K562 (cell line): ENCODE results near the gene C17orf114.

Source experiments
- ATAC-seq: fragments of 200-7000 bp; cut with Tn5 transposase; 3 replicates; pipeline ENCODE4 v1.9.1; 2020; ENCODE audit warnings: moderate library complexity
- BruUV-seq: library from RNA; stranded (reverse); fragments of 400-500 nt; replicated peaks from 2 replicates; lab custom pipeline; 2021; lab: Mats Ljungman, UMichigan
- CTCF ChIA-PET: fragments of 300-600 bp; formaldehyde crosslinking; extraction: SDS; loops from one replicate; lab custom pipeline; 2021; ENCODE audit warnings: low intra/inter-chr PET ratio; lab: Yijun Ruan, JAX
- POLR2A ChIA-PET: fragments of 300-600, 350-650 bp; sonication (Branson Sonifier 250); formaldehyde crosslinking; extraction: SDS; loops from one replicate; lab custom pipeline; 2021; ENCODE audit warnings: antibody characterized with exemption, inconsistent platforms; lab: Yijun Ruan, JAX
- DNase-seq, 4 experiments: peaks; one replicate each; pipeline versions ENCODE4 v3.0.0 to v3.0.0-alpha.2; 2011 to 2018; ENCODE audit warnings: low spot score in 3 of 4, mixed read lengths in 3 of 4; ENCODE audit errors: extremely low read depth in 1 of 4
- FAIRE-seq: peaks from 2 replicates; lab custom pipeline; 2011; peaks lifted over from hg19 to GRCh38; lab: Jason Lieb, UNC
- H2AFZ ChIP-seq: 2 replicates; pipeline ENCODE4 v1.6.0; 2011; ENCODE audit warnings: low read depth, low read length, control low read depth, inconsistent platforms
- H3K27ac ChIP-seq: fragments of 200-600 bp; 3 replicates; pipeline ENCODE4 v1.8.0; 2011; ENCODE audit warnings: low read depth, mild to moderate bottlenecking, control low read depth, inconsistent platforms, low read length, moderate library complexity, mixed read lengths; ENCODE audit errors: extremely low read depth
- H3K27me3 ChIP-seq, 2 experiments: fragments of 300-600 bp in 1 of 2; 2 replicates in 1 of 2; 3 replicates in 1 of 2; pipeline versions ENCODE4 v1.6.0 to v1.8.0; 2011; ENCODE audit warnings: inconsistent platforms in 2 of 2, low read length in 2 of 2, mild to moderate bottlenecking in 1 of 2, mixed read lengths in 1 of 2, moderate library complexity in 1 of 2; ENCODE audit not compliant: control insufficient read depth in 2 of 2, insufficient read depth in 2 of 2
- H3K36me3 ChIP-seq: fragments of 300-600 bp; 3 replicates; pipeline ENCODE4 v1.8.0; 2011; ENCODE audit warnings: mild to moderate bottlenecking, low read length, inconsistent platforms; ENCODE audit not compliant: control insufficient read depth, insufficient read depth
- H3K4me1 ChIP-seq, 2 experiments: fragments of 200-600 bp in 1 of 2; replicated peaks in 1 of 2; 2 replicates in 1 of 2; 3 replicates in 1 of 2; pipeline versions ENCODE4 v1.5.1 to v1.8.0; 2011; ENCODE audit warnings: inconsistent platforms in 2 of 2, low read length in 2 of 2, mild to moderate bottlenecking in 1 of 2, mixed read lengths in 1 of 2, moderate library complexity in 1 of 2; ENCODE audit not compliant: control insufficient read depth in 2 of 2, insufficient read depth in 2 of 2
- H3K4me2 ChIP-seq: 2 replicates; pipeline ENCODE4 v1.6.1; 2011; ENCODE audit warnings: low read length, control low read depth, inconsistent platforms, mixed read lengths; ENCODE audit not compliant: insufficient read depth
- H3K4me3 ChIP-seq: fragments of 200-600 bp; sonication (generic), shearing (Covaris generic); 2 replicates; pipeline ENCODE4 v1.5.1; 2016; ENCODE audit warnings: control low read depth, inconsistent platforms
- H3K79me2 ChIP-seq: fragments of 200-600 bp; 3 replicates; pipeline ENCODE4 v1.8.0; 2011; ENCODE audit warnings: low read length, inconsistent platforms; ENCODE audit not compliant: control insufficient read depth, insufficient read depth
- H3K9ac ChIP-seq, 2 experiments: 2 replicates each; pipeline versions ENCODE4 v1.6.0 to v1.6.1; 2011; ENCODE audit warnings: low read depth in 2 of 2, low read length in 2 of 2, control low read depth in 1 of 2, inconsistent platforms in 1 of 2, mild to moderate bottlenecking in 1 of 2, mixed read lengths in 1 of 2; ENCODE audit not compliant: insufficient read depth in 1 of 2
- H3K9me1 ChIP-seq: one replicate; pipeline ENCODE4 v1.6.0; 2011; ENCODE audit warnings: inconsistent platforms, mild to moderate bottlenecking, low read length, moderate library complexity; ENCODE audit not compliant: control insufficient read depth, insufficient read depth
- H3K9me3 ChIP-seq: replicated peaks from 2 replicates; pipeline ENCODE4 v1.5.1; 2011; ENCODE audit warnings: low read depth, low read length, inconsistent platforms; ENCODE audit not compliant: control insufficient read depth, insufficient read depth
- H4K20me1 ChIP-seq: replicated peaks from 2 replicates; pipeline ENCODE4 v1.6.1; 2011; ENCODE audit warnings: low read length, inconsistent platforms, mixed read lengths; ENCODE audit not compliant: control insufficient read depth, insufficient read depth
- MLX ChIP-seq, 2 experiments: fragments of 450-650 bp in 1 of 2; sonication (generic) in 1 of 2; formaldehyde crosslinking; conservative IDR thresholded peaks; 2 replicates each; pipeline versions ENCODE4 v1.4.0 to v1.8.1; 2020 to 2022; ENCODE audit warnings: mild to moderate bottlenecking in 1 of 2, missing genetic modification reagents in 1 of 2
- NCOR1 ChIP-seq: fragments of 450-650 bp; IDR thresholded peaks from 2 replicates; pipeline ENCODE4 v1.6.1; 2016; ENCODE audit warnings: mild to moderate bottlenecking, moderate library complexity
- PRMT5 ChIP-seq: sonication (generic); formaldehyde crosslinking; IDR thresholded peaks from 2 replicates; pipeline ENCODE4 v1.5.0; 2020; ENCODE audit warnings: missing genetic modification reagents
- ZKSCAN8 ChIP-seq: fragments of 200-800 bp; sonication (Bioruptor generic); IDR thresholded peaks from 2 replicates; pipeline ENCODE4 v1.6.1; 2016; ENCODE audit warnings: missing genetic modification characterization, missing compliant biosample characterization
- ZNF121 ChIP-seq: sonication (generic); formaldehyde crosslinking; conservative IDR thresholded peaks from 2 replicates; pipeline ENCODE4 v1.8.0; 2022; ENCODE audit warnings: missing genetic modification reagents
- ZNF184 ChIP-seq: sonication (generic); formaldehyde crosslinking; IDR thresholded peaks from 2 replicates; pipeline ENCODE4 v1.5.0; 2020; ENCODE audit warnings: missing genetic modification reagents
- ZNF253 ChIP-seq: fragments of 250-450 bp; sonication (Bioruptor Pico); conservative IDR thresholded peaks from 2 replicates; pipeline ENCODE4 v1.6.1; 2021; ENCODE audit warnings: mild to moderate bottlenecking
- WGBS: fragments of 100-300 bp; shearing (Covaris generic); methylation state at CpG from one replicate; pipeline ENCODE4 v1.1.6; 2016; ENCODE audit warnings: low coverage, mixed read lengths; ENCODE audit not compliant: insufficient coverage; ENCODE audit errors: missing lambda C conversion rate; 5-methylcytosine and 5-hydroxymethylcytosine counted together
- in situ Hi-C: fragments of 300-500 bp; cut with MboI; formaldehyde crosslinking; loops from 4 replicates; pipeline ENCODE4 v1.15.0; 2018; ENCODE audit warnings: inconsistent platforms, mixed read lengths
- intact Hi-C: fragments of 100-400 bp; cut with micrococcal nuclease; formaldehyde crosslinking; loops from 2 replicates; pipeline ENCODE4 v1.14.2; 2022

The C17orf114 gene

GRCh38 chr17:4849011-4849536 lies 46.9 kb upstream of the C17orf114 start:
- CTCF ChIA-PET: interaction anchor here (0.7 kb wide), 1 partner anchor 192 kb away, joined by 3 read pairs; no protein-coding TSS in a partner anchor
- Histone ChIP-seq H3K79me2 (peaks cover 75% of the 10 kb centered on the region), H3K9me1 (peaks cover 3% of the 10 kb centered on the region), H3K4me2 (no peak overlapping the region), H2AFZ (no peak overlapping the region)
- WGBS: 90% methylated on average over 2 of the region's 5 CpGs
- ATAC-seq: no peak
- in situ Hi-C loops: no loop called here
- no peak for TF ChIP-seq ZNF184
- no peak for TF ChIP-seq ZNF121 (CRISPR knock-in tag)
- no peak for TF ChIP-seq ZNF253 (CRISPR knock-in tag)
- no peak for TF ChIP-seq ZKSCAN8 (CRISPR knock-in tag)
- no peak for TF ChIP-seq MLX (CRISPR knock-in tag; conservative IDR thresholded peaks at IDR 0.05)
- TF ChIP-seq PRMT5 (CRISPR knock-in tag): no peak
- no peak for TF ChIP-seq NCOR1
- TF ChIP-seq, all 486 proteins: peak for 0
- H3K27me3 ChIP-seq: no peaks in the 10 kb centered on the region
- FAIRE-seq: no peak
- intact Hi-C loops: no loop called here
- POLR2A ChIA-PET: interaction anchor here (0.6 to 1.0 kb wide), 2 partner anchors 12 to 1574 kb away, joined by 3 read pairs; no protein-coding TSS in a partner anchor
- peaks cover 20% of the 10 kb centered on the region for H4K20me1 ChIP-seq
- no peak overlapping the region for H3K4me3 ChIP-seq
- no TSS peak for BruUV-seq
- no peak overlapping the region for H3K27ac ChIP-seq
- no peak for DNase-seq
- H3K36me3 ChIP-seq: peaks cover 21% of the 10 kb centered on the region; the same call in 2 of the 3 replicates
- H3K4me1 ChIP-seq: peaks cover 2% of the 10 kb centered on the region in 2 experiments; a peak in 2 of 5 replicates
- H3K9ac ChIP-seq: no peak overlapping the region
- no peaks in the 10 kb centered on the region for H3K9me3 ChIP-seq
